Globus pallidus (tissue), 1 donor: ENCODE results near the gene TNIP3.
"Not testable (repeated sequence)": the region's sequence is repeated elsewhere in the genome, so short reads cannot be mapped to it uniquely, and the experiment has no call there.

Source experiments
- DNase-seq: peaks from one replicate; pipeline ENCODE4 v3.0.0-alpha.2; 2015; ENCODE audit warnings: low spot score

The TNIP3 gene

DNA sequence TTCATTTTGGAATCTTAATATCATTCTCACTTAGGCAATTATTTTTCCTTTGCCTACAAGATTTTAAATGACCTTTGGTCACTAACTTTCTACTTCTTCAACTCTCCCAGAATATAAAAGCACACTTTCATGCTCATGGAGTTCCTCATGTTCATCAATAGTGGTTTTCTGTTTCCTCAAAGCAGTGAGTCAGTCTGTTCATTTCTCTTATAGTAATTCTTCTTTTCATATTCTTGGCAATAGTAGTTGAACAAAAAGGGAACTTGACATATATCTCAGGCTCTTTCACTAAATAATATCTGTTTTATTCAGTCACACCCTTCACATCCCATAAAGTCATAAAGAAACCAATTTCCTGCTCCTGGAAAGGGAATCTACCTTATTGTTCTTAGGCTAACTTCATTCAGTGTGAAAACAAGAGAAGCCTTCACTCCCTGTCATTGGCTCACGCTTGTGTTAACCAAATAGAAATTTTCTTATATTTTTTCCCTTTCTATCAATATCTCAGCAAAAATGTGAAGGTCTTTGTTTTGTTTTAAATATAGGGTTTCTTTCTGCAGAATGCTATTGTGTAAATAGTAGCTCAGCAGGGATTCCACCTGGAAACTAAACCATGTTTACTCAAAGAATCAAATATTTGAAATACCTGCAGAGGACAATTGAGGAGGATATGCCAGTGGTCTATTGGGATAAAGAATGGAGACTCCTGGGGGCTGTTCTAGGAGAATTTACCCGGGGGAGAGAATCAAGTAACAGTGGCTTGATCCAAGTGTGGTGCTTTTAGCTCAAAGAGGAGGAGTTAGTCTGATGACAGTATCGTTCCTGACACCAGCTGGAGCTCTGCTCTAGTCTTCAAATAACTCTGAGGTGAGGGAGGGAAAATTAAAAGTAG, 13.4 kb upstream of the TNIP3 start:
- no peak for DNase-seq

GRCh38 chr4:121176082-121176934, 12.2 kb upstream of the TNIP3 start:
- no peak for DNase-seq

GRCh38 chr4:121171477-121171876, 7.4 kb upstream of the TNIP3 start:
- not testable (repeated sequence) for DNase-seq

DNA sequence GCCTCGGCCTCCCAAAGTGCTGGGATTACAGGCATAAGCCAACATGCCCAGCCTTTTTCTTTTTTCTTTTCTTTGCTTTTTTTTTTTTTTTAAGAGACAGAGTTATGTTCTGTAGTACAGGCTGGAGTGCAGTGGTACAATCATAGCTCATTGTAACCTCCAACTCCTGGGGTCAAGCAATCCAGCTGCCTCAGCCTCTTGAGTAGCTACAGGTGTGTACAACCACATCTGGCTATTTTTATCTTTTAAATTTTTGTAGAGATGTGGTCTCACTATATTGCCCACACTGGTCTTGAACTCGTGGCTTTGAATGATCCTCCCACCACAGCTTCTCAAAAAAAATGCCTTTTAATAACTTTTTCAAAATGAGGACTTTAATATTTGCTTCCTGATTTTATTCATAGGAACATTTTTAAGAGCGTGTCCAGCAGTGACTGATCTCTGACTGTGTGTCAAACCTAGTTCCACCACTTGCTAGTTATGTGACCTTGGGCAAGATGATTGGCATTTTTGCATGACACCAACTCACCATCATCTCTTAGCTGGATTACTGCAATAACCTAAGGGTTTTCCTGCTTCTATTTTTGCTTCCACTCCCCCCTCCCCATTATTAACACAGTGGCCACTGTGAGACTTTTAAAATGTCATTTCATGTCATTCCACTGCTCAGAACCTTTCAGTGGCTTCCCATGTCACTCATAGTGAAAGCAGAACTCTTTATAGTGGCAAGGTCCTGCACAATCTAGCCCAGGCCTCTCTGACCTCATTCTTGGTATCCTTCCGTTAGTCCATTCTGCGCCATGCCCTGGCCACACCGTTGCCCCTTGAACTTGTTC, 4.5 kb upstream of the TNIP3 start:
- DNase-seq = peak; percentile 27

DNA sequence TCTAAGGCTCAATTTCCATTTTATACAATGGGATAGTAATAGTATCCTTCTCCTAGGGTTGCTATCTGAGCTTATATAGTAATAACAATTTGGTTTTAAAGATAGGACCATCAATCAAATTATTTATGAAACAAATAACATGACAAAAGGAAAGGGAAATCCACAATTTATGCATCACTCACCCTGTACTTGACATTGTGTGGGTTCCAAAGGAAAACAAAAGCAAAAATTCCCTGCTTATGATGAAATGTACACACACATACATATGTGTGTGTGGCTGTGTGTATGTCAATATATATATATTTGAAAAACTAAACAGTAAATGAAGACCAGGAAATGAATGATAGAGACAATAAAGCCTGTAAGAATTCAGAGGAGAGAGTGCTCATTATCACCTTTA, 2.9 kb upstream of the TNIP3 start:
- no peak for DNase-seq

DNA sequence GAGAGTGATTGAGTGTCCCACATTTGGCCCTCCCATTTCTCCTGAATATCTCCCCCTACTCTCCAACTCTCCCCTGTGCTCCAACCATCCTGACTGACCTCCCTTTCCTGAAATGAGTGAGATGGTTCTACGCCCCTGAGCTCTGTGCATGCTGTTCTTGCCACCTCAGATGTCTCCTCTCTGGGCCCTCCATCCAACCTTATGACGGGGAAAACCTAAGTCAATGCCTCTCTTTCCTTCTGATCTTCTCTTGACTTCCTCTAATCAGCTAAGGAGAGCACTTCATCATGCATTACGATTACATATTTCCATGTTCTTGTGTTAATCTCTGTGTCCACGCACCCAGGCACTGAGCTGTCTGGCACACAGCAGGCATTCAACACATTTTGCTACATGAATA, 1.1 kb upstream of the TNIP3 start:
- DNase-seq = no peak

- DNase-seq = peak; percentile 23
Measured at GRCh38 chr4:121156822-121157769, 7.0 kb downstream of the TNIP3 start.

DNA sequence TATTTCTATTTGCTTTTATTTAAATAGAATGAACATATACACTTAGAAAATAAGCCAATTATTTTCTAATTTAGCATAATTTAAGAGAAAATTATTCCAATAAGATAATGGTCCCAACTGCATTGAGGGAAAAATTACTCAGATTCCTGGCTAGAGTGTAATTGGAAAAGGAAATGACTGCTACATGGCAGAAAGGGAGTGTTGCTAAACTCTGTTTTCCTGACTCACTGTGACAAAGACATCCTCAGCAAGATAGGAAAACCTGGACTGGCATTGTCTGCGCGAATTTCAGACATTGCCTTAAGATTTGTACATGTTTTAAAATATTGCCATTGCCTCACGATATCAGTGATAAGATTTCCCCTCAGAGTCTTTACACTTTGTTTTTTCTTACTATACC, 8.2 kb downstream of the TNIP3 start:
- DNase-seq = no peak

GRCh38 chr4:121154103-121154515, 10.0 kb downstream of the TNIP3 start:
- DNase-seq = no peak

- DNase-seq = no peak
Measured at GRCh38 chr4:121151942-121152341, 12.2 kb downstream of the TNIP3 start.

DNA sequence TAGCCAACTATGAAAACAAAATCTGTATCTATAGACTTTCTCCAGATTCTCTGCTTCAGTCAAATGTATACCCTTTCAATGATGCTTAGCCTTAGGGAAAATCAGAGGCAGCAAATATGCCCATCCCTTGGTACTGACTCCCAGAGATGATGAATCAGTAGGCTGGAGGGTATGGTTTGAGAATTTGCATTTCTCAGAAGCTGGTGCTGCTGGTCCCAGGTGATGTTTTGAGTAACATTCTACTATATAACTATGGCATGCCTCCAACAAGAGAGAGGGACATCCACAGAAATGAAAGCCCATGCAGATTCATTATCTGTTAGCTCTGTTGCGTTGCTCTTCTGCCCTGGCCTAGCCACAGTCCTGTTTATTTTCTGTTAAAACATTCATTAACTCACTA, 13.6 kb downstream of the TNIP3 start:
- DNase-seq = no peak

DNA sequence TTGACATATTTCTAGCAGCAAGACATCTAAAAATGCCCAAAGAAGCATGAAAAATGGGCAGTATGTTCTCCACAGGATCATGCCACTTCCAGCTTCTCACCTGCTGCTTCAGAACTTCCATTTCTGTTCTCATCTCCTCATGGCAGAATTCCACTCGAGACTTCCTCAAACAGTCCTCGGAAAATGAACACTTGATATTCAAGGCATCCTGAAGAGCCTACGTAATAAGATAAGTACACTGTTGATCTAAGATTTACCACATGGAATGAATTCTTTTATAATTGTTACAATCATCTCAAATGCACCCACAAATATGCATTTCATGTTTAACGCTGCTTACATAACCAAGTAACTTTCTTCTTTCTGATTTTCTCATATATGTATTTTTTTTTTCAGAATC, 14.1 kb downstream of the TNIP3 start:
- no peak for DNase-seq

DNA sequence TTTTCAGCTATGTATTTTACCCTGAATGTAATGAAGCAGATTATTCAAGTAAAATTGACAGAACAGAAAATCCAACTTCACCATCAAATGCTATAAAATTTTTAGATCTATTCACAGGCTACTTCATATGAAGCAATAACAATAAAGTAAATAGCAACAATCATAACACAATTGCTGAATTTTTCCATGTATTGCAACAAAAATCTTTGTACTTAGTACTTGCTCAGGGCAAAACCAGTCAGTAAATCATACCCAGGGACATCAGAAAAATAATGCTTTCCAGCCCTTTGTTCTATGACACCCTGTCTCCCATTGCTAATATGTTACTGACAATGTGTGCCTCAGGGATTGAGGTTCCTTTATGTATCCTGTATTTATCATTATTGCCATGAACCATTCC, 15.5 kb downstream of the TNIP3 start:
- no peak for DNase-seq

- no peak for DNase-seq
Measured at GRCh38 chr4:121148000-121148399, 16.1 kb downstream of the TNIP3 start.

- DNase-seq = no peak
Measured at GRCh38 chr4:121146530-121146929, 17.6 kb downstream of the TNIP3 start.

DNA sequence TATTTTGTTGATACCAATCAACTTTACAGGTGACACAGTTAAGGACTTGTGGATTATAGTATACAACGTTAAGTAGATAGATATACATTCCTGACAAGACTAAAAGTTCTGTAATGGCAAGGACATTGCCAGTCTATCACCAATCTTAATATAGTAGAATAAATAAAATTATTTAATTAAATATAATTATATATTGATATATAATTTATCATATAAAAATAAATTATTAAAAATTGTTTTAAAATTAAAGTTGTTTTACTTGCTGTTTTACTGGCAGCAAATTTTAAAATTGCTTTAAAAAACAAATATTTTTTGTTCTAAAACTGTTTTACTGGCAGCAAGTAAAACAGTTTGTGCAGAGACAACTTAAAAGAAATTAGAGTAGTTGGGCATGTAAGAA, 18.7 kb downstream of the TNIP3 start:
- no peak for DNase-seq

- no peak for DNase-seq
Measured at GRCh38 chr4:121144021-121144420, 20.1 kb downstream of the TNIP3 start.

GRCh38 chr4:121143131-121143530, 21.0 kb downstream of the TNIP3 start:
- DNase-seq = no peak

DNA sequence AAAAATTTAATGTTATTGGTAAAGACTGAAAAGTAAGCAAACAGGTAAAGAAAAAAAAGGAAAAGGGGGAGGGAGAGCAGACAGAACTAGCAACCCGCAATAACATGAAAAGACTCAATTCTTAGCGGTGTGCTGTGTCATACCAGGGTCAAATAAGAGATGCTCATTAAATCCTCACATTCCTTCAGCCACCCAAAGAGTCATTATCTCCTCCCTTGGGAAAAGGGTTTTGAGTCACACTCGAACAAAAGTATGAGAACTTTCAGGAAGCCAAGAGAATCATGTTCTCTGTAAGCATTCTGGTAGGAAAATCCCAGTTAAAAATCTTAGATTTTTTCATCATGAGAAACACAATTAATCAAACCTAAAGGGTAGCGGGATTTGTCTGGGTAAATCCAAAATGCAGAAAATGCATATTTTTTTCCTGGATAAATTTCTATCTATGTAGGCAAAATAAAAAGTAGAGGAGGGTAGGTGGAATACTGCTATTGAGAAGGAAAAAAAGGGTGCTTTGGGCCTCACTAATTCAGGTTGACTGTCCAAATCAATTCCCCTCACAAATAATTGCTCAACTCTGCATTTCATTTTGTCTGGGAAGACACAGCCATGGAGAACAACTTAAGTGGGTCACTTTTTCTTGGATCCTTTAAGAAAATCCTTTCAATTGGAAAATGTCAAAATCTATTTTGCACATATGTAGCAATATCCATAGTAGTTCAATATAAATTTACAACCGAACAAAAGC, 23.2 kb downstream of the TNIP3 start:
- DNase-seq = no peak

GRCh38 chr4:121139533-121140222, 24.4 kb downstream of the TNIP3 start:
- no peak for DNase-seq
